Kidney epithelial cell (primary cell): ENCODE data around the gene CCDC86. TPM values are rescaled to one million over a fixed set of nuclear protein-coding genes. Genes with fewer than 3 reads are reported as not detected.

Source experiments
- DNase-seq: peaks from one replicate; pipeline ENCODE4 v3.0.0-alpha.2; 2010; ENCODE audit warnings: low read depth
- H3K27me3 ChIP-seq: 2 replicates; pipeline ENCODE4 v1.6.0; 2011; ENCODE audit warnings: low read length; ENCODE audit not compliant: control insufficient read depth, insufficient read depth
- H3K36me3 ChIP-seq: 2 replicates; pipeline ENCODE4 v1.5.1; 2011; ENCODE audit warnings: low read length; ENCODE audit not compliant: control insufficient read depth, insufficient read depth
- H3K4me3 ChIP-seq: 2 replicates; pipeline ENCODE4 v1.5.1; 2011; ENCODE audit warnings: low read depth, mild to moderate bottlenecking, control low read depth, low read length
- total RNA-seq: library from RNA; depleted of rRNA; stranded (reverse); fragments of >200 nt; gene quantifications from 2 replicates; pipeline ENCODE4 v1.2.3, GENCODE V29; 2015
- TF ChIP-seq, protein P1 (sequence below): IDR thresholded peaks from 2 replicates; pipeline ENCODE4 v1.5.1; 2011; ENCODE audit warnings: mild to moderate bottlenecking, moderate library complexity, low read length, control low read depth, inconsistent platforms; ENCODE audit not compliant: insufficient read depth, poor library complexity, severe bottlenecking

Gene CCDC86
- total RNA-seq, 1 donor from 2014 or later: 53.6 TPM

DNA sequence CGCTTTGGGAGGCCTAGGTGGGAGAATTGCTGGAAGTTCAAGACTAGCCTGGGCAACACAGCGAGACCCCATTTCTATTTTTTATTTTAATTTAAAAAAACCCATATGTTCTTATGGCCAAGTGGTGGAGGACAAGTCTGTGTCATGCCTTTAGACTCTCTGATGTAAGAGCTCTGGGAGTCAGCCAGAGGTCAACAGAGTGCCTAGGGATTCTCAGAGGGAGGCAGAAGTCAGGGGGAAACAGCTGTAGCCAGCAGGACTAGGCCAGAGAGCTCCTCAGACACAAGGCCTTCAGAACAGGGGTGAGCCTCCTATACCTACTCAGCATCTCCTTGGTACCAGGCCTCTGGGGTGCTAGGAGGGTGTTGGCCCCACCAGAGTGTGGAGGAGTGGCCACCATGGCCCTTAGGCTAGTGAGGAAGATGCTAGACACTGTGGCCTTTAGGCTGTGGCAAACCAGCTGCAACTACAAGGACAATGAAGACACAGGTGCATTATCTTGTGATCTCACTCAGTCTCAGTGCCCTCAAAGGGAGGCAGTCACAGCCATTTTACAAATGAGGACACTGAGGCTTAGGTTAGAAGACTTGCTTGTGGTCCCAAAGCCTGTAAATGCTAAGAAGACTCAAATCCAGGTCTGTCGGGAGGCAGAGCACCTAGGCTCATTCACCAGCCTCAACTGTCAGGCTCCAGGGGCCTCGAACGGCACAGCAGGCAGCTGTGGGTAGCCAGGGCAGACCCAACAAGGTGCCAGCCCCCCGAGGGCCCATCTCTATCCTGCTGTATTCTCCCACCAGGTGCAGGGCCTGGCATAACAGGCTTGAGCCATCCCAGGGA is 30.4 kb downstream of the CCDC86 start:
- Histone ChIP-seq H3K4me3 (no peak overlapping the region), H3K27me3 (no peaks in the 10 kb centered on the region), H3K36me3 (no peaks in the 10 kb centered on the region)
- TF ChIP-seq, protein P1, sequence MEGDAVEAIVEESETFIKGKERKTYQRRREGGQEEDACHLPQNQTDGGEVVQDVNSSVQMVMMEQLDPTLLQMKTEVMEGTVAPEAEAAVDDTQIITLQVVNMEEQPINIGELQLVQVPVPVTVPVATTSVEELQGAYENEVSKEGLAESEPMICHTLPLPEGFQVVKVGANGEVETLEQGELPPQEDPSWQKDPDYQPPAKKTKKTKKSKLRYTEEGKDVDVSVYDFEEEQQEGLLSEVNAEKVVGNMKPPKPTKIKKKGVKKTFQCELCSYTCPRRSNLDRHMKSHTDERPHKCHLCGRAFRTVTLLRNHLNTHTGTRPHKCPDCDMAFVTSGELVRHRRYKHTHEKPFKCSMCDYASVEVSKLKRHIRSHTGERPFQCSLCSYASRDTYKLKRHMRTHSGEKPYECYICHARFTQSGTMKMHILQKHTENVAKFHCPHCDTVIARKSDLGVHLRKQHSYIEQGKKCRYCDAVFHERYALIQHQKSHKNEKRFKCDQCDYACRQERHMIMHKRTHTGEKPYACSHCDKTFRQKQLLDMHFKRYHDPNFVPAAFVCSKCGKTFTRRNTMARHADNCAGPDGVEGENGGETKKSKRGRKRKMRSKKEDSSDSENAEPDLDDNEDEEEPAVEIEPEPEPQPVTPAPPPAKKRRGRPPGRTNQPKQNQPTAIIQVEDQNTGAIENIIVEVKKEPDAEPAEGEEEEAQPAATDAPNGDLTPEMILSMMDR: no peak
- no peak for DNase-seq

DNA sequence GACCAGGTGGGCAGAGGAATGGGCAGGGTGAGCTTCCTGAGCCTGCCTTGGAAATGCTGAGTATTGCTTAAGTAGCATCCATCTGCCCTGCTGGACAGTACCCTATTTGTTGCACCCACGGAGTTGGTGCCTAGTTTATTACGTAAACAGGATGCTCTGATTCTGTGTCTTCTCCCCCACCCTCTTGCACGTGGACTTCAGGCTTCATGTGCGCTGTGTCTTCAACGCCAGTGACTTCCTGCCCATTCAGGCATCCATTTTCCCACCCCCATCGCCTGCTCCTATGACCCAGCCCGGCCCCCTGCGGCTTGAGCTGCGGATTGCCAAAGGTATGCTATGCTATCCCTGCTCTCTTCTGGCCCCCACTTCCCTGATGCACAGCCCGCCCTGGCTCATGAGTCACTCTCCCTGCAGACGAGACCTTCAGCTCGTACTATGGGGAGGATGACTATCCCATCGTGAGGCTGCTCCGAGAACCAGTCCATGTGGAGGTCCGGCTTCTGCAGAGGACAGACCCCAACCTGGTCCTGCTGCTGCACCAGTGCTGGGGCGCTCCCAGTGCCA is 31.1 kb downstream of the CCDC86 start:
- DNase-seq: peak; percentile 28
- Histone ChIP-seq H3K27me3 (no peaks in the 10 kb centered on the region), H3K36me3 (no peaks in the 10 kb centered on the region), H3K4me3 (no peak overlapping the region)
- TF ChIP-seq, protein P1: no peak

DNA sequence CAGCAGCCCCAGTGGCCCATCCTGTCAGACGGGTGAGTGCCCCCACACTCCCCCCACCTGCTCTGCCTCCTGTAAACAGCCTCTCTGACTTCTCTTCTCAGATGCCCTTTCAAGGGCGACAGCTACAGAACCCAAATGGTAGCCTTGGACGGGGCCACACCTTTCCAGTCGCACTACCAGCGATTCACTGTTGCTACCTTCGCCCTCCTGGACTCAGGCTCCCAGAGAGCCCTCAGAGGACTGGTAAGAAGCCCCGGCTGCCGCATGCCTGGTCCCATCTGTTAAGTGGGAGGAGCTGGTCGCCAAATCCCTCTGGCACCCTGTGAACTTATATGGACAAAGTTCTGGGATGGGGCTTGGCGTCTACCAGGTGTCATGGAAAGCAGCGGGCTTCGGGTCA is 31.6 kb downstream of the CCDC86 start:
- TF ChIP-seq, protein P1: no peak
- H3K4me3 ChIP-seq: no peak overlapping the region
- no peaks in the 10 kb centered on the region for H3K36me3 ChIP-seq
- H3K27me3 ChIP-seq: no peaks in the 10 kb centered on the region
- no peak for DNase-seq

DNA sequence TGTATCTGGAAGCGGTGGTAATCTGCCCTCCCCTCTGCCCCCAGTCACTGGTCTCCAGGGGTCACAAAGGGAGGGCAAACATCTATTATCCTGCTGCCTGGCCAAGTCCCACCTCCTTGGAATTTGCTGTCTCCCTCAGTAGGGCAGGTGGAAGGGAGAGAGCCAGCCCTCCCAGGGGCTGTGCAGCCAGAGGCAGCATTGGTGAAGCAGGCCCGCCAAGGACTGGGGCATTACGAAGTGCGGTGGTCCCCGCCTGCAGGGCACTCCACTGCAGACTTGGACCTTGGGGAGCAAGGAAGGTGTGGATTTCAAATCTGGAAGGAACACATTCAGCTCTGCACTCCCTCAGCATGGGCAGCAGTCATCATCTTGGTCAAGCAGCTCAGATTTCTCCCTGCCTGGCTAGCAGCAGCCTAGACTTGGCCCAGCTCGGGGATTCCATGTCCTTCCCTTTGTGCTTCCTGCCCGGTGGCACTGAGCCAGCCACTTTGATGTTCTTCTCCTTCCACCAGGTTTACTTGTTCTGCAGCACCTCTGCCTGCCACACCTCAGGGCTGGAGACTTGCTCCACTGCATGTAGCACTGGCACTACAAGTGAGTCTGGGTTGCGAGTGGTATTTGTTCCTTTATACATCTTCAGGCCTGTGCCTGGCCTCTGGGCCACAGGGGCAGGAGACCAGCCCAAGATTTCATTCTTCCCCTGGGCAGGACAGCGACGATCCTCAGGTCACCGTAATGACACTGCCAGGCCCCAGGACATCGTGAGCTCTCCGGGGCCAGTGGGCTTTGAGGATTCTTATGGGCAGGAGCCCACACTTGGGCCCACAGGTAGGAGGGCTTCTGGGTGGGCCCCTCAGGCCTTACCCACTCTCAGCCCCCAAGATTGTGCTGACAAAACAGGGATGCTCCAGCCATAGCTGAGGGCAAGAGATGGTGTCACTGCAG is 32.8 kb downstream of the CCDC86 start:
- no peak overlapping the region for H3K4me3 ChIP-seq
- no peaks in the 10 kb centered on the region for H3K36me3 ChIP-seq
- TF ChIP-seq, protein P1: no peak
- no peak for DNase-seq
- no peaks in the 10 kb centered on the region for H3K27me3 ChIP-seq

DNA sequence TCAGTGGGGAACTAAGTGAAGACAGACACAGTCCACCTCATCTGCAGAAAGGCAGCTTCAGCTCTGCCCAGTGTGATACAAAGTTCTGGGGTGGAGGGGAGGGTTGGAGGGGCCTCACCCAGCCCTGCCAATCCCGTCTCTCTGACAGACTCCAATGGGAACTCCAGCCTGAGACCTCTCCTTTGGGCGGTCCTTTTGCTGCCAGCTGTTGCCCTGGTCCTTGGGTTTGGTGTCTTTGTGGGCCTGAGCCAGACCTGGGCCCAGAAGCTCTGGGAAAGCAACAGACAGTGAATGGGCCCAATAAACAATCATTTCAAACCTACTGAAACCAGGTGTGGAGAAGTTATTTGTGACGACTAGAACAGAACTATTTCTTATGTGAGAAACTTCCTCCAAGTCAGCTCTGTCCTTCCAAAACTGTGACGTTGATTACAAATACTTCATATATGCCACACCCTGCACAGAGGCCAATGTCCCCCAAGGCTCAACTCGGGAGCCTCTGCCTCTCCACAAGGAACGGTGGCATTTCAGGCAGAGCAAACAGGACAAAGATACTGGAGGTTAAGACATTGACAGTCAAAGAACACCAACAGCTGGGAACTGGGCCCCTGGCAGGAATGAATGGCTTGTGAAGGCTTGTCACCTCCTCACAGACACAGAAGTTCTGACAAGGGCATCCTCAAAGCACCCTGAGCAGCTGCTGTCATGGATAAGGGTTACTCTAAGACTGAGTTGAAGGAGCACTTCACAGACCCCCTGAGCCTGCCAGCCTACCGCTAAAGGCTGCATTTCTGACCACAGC is 33.7 kb downstream of the CCDC86 start:
- no peaks in the 10 kb centered on the region for H3K27me3 ChIP-seq
- DNase-seq: no peak
- H3K36me3 ChIP-seq: no peaks in the 10 kb centered on the region
- no peak overlapping the region for H3K4me3 ChIP-seq
- TF ChIP-seq, protein P1: no peak
